ENCODE results near the gene CSRNP2. TPM values are rescaled to one million over a fixed set of nuclear protein-coding genes. Genes with fewer than 3 reads are reported as not detected.

CSRNP2 gene
- total RNA-seq, 4 donors from 2014 or later = 16.6 to 22.7 (median 18.7) TPM

DNA sequence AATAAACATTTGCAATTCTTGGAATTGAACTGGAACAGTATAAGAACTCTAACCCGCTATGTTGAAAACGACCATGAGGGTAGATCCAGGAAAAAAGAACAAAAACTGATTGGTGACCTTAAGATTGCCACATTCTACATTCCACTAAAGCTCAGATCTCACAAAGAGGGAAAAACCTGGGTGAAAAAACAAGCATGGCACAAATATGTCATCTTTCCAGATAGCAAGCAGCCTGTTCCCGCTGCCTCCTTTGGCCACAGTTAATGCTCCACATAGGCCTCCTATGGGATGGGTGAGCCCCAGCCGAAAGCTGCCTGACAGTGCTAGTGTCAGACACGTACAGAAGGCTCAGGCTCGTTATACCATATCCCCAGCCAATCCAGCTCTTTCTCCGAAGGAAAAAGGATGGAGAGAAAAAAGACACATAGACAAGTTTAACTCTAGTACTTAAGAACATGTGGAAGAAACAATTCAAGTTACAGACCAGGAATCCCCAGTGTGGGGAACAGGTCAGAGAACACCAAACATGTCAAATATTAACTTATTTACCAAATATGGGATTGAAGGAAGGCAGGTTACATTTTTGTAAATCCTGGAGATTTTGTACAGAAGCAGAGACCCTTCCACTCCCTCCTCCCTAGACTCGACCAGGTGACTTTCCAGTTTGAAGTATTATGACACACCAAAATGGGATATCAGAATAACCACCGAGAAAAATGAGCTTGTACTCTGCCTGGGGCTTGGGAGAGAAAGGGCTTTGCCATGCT, 20.6 kb downstream of the CSRNP2 start:
- DNase-seq (ENCODE audit: low spot score in 2 of 2) = no peak
- intact Hi-C loops (cut with DNase I; ENCODE audit: low total_unique reads) = no loop called here
- TF ChIP-seq, protein P1, sequence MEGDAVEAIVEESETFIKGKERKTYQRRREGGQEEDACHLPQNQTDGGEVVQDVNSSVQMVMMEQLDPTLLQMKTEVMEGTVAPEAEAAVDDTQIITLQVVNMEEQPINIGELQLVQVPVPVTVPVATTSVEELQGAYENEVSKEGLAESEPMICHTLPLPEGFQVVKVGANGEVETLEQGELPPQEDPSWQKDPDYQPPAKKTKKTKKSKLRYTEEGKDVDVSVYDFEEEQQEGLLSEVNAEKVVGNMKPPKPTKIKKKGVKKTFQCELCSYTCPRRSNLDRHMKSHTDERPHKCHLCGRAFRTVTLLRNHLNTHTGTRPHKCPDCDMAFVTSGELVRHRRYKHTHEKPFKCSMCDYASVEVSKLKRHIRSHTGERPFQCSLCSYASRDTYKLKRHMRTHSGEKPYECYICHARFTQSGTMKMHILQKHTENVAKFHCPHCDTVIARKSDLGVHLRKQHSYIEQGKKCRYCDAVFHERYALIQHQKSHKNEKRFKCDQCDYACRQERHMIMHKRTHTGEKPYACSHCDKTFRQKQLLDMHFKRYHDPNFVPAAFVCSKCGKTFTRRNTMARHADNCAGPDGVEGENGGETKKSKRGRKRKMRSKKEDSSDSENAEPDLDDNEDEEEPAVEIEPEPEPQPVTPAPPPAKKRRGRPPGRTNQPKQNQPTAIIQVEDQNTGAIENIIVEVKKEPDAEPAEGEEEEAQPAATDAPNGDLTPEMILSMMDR (IDR thresholded peaks at IDR 0.05) = no peak
- no peak for TF ChIP-seq POLR2A (IDR thresholded peaks at IDR 0.05)
- WGBS, 2 donors = 72 to 79% methylated on average over 9 of the region's 9 CpGs
- H3K4me3 ChIP-seq (ENCODE audit: low read depth, poor library complexity, severe bottlenecking) = no peak overlapping the region

DNA sequence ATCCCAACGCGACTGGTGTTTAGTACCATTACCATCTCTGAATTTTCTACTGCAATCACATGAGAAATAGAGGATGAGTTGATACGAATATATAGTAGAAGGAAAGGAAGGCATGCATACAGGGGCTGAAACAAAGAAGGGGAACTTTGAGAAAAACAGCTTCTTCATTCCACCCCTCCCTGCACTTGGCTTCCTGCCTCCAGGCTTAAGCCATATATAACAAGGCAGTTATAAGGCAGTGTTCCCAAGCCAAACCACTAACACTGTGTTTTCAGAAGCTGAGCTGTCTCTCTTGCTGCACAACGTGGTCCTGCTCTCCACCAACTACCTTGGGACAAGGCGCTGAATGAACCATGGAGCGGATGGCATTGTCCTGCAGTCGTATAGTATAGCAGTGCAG, 24.3 kb downstream of the CSRNP2 start:
- no peak overlapping the region for H3K4me3 ChIP-seq (ENCODE audit: low read depth, poor library complexity, severe bottlenecking)
- no peak for DNase-seq (ENCODE audit: low spot score in 2 of 2)
- WGBS, 2 donors = 76 to 83% methylated on average over 7 of the region's 7 CpGs
- intact Hi-C loops (cut with DNase I; ENCODE audit: low total_unique reads) = no loop called here
- TF ChIP-seq POLR2A (IDR thresholded peaks at IDR 0.05) = no peak
- TF ChIP-seq, protein P1 (IDR thresholded peaks at IDR 0.05) = no peak

- intact Hi-C loops (cut with DNase I; ENCODE audit: low total_unique reads) = no loop called here
- 65 to 75% methylated on average over 5 of the region's 5 CpGs for WGBS, 2 donors
- no peak for DNase-seq (ENCODE audit: low spot score in 2 of 2)
These were observed 27.2 kb downstream of the CSRNP2 start for GRCh38 chr12:51056242-51056641.

GRCh38 chr12:51055060-51055459, 28.3 kb downstream of the CSRNP2 start:
- H3K4me3 ChIP-seq (ENCODE audit: low read depth, poor library complexity, severe bottlenecking) = no peak overlapping the region
- DNase-seq (ENCODE audit: low spot score in 2 of 2) = no peak
- WGBS, 2 donors = 94 to 95% methylated on average over 2 of the region's 2 CpGs
- TF ChIP-seq POLR2A (IDR thresholded peaks at IDR 0.05) = no peak
- TF ChIP-seq, protein P1 (IDR thresholded peaks at IDR 0.05) = no peak
- intact Hi-C loops (cut with DNase I; ENCODE audit: low total_unique reads) = no loop called here

More at GRCh38 chr12:51056242-51056641, 27.2 kb downstream of the CSRNP2 start:
- H3K4me3 ChIP-seq (ENCODE audit: low read depth, poor library complexity, severe bottlenecking) = no peak overlapping the region
- no peak for TF ChIP-seq POLR2A (IDR thresholded peaks at IDR 0.05)
- TF ChIP-seq, protein P1 (IDR thresholded peaks at IDR 0.05) = no peak

- DNase-seq (ENCODE audit: low spot score in 2 of 2) = no peak
- H3K4me3 ChIP-seq (ENCODE audit: low read depth, poor library complexity, severe bottlenecking) = no peak overlapping the region
- TF ChIP-seq, protein P1 (IDR thresholded peaks at IDR 0.05) = no peak
- no peak for TF ChIP-seq POLR2A (IDR thresholded peaks at IDR 0.05)
- 51 to 77% methylated on average over 4 of the region's 4 CpGs for WGBS, 2 donors
- intact Hi-C loops (cut with DNase I; ENCODE audit: low total_unique reads) = no loop called here
These were observed 31.6 kb downstream of the CSRNP2 start for GRCh38 chr12:51051787-51052186.

DNA sequence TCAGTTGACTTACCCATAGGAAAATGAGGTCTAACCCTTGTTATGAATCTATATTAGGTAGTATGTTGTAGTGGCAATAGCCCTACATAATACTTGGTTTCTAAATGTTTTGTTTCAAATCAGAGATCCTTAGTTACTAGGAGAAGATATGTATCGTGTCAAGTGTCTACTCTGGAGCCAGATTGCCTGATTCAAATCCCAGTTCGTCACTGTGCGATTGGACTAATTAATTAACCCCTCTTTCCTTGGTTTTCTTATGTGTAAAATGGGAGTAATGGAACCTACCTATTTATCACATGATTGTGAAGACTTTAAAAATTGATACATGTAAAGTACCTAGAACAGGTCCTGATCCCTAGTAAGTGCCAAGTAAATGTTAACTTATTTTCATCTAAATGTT, 33.9 kb downstream of the CSRNP2 start:
- H3K4me3 ChIP-seq (ENCODE audit: low read depth, poor library complexity, severe bottlenecking) = no peak overlapping the region
- TF ChIP-seq POLR2A (IDR thresholded peaks at IDR 0.05) = no peak
- TF ChIP-seq, protein P1 (IDR thresholded peaks at IDR 0.05) = no peak
- intact Hi-C loops (cut with DNase I; ENCODE audit: low total_unique reads) = no loop called here
- no peak for DNase-seq (ENCODE audit: low spot score in 2 of 2)
- 65 to 67% methylated on average over 3 of the region's 3 CpGs for WGBS, 2 donors

All from lower leg skin (tissue), 4 donors.